NCI-H2171 treated with DMSO at 0.1 percent for 48 hours (cell line): ENCODE measurements around the gene TTLL1.
"Not testable (repeated sequence)": the region's sequence is repeated elsewhere in the genome, so short reads cannot be mapped to it uniquely, and the experiment has no call there.

Experiments used
- DNase-seq: peaks from one replicate; lab custom pipeline; 2025; lab: John Stamatoyannopoulos, UW

TTLL1 gene

DNA sequence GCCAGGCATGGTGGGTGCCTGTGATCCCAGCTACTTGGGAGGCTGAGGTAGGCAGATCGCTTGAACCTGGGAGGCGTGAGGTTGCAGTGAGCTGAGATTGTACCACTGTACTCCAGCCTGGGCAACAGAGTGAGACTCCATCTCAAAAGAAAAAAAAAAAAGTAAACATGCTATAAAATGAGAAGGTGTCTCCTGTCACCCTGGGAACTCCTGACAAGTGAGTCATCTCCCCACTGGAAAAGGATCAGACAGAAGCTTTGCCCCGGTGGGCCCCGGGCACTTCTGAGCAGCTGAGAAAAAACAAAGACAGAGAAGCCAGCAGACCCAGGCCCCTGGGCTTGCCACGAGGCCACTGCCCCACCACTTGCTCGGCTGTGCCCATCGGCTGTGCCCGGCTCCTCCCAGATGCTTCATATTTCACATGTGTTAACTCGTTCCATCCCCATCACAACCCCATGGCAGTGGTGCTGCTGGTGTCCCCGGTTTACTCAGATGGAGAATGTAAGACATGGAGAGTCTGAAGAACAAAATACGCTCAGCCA lies 22.3 kb downstream of the TTLL1 start:
- DNase-seq: no peak

DNA sequence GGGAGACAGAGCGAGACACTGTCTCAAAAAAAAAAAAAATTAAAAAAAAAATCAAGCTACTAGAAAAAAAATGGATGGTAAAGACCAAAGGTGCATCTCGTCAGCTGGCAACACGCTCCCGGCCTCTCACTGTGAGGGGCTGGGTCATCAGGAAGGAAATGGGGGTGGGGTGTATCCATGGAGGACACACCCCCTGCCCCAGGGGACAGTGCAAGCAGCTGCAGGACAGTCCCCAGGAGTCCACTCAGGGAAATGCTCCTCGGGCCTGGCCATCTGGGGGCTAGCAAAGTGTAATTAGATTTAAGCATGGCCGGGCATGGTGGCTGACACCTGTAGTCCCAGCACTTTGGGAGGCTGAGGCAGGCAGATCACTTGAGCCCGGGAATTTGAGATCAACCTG lies 23.1 kb downstream of the TTLL1 start:
- DNase-seq: peak; percentile 22

DNA sequence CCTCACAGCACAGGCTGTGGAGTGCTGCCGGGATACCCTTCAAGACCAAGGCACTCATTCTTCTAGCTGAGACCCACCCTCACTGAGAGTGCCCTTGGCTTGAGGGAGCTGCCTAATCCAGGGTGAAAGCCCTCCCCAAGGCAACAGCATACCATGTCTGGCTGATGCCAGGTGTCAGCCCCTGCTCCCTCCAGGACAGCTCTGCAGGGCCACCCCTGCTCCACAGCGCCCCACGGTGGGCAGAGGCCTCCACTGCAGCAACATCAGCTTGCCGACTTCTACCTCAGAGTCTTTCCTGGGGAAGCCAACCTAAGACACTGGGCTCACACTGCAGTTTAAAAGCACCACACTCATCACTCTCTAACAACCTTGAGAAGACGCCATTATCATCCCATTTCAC lies 29.0 kb downstream of the TTLL1 start:
- no peak for DNase-seq

DNA sequence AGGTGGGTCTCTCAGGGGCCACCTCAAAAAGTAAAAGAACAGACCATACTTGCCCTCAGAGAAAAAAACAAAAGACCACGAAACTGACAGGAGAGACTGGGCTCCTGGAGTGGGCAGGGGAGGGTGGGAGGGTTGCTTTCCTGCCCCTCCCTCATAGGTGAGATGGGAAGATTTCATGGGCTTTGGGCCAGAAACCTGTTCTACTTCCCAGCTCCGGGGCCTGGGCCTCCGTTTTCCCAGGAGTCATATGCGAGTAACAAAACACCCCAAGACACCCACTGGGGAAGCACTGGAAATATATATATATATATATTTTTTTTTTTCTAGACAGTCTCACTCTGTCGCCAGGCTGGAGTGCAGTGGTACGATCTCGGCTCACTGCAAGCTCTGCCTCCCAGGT lies 31.6 kb downstream of the TTLL1 start:
- no peak for DNase-seq

DNA sequence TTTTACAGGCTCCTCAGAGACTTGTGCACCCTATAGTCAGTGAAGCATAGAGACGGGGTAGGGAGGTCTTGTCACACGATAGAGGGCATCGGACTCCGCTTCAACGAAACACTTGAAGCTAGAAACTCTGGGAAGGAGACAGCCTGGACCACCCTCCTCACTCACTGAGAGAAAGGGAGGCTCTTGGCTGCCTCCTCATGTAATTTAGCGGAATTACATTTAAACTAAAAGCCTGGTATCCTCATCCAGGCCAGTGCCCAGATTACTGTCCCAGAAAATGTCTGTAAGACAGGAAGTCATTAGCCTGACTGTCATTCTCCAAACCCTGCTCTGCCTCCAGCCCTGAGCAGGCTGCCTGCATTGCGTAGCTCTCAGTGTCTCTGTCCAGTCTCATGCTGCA lies 36.0 kb downstream of the TTLL1 start:
- DNase-seq: no peak

DNA sequence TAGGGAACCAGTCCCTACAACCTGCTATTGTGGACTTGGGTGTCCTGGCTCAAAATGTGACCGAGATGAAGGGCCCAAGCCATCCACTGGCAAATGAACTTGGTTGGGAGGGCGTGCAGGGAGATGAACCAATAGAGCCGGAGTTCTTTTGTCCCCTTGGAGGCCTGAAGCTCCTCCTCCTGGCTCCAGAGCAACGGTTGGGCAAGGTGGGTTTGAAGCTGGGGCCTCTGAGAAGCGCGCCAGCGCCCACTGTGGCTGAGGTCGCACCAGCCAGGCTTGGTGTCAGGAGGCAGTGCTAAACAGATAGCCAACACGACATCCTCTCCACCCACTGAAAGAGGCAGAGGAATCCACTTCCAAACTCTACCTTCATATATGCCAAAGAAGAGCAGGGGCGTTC lies 38.2 kb downstream of the TTLL1 start:
- DNase-seq: no peak

DNA sequence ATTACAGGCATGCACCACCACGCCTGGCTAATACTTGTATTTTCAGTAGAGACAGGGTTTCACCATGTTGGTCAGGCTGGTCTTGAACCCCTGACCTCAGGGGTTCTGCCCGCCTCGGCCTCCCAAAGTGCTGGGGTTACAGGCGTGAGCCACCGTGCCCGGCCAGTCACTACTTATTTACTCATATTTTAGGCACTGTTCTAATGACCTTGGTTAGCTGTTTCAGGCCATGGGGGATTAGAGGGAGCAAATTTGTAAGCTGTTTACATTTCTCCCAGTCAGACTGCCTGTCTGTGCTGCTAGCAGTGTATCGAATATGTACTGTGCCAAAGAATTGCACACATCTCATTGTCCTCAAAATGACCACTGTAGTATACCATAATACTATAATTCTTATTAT lies 41.6 kb downstream of the TTLL1 start:
- DNase-seq: no peak

DNA sequence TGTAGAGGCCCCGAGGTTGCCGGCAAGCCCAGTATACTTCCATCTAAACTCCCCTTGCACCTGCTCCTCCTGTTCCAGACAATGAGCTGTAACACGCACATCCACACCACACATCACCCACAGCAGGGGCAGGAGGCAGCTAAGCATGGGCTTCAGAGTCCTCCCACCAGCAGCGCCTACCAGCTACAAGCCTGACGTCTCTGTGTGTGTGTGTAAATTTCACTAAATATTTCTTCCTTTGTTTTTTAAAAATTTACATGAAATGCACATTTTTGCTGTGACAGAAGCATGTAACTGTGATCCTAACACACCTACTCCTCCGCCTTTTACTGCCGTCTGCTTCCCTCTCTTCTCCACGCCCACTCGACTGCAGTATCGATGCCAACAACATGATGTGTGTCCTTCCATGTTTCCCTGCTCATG lies 44.9 kb downstream of the TTLL1 start:
- no peak for DNase-seq

DNA sequence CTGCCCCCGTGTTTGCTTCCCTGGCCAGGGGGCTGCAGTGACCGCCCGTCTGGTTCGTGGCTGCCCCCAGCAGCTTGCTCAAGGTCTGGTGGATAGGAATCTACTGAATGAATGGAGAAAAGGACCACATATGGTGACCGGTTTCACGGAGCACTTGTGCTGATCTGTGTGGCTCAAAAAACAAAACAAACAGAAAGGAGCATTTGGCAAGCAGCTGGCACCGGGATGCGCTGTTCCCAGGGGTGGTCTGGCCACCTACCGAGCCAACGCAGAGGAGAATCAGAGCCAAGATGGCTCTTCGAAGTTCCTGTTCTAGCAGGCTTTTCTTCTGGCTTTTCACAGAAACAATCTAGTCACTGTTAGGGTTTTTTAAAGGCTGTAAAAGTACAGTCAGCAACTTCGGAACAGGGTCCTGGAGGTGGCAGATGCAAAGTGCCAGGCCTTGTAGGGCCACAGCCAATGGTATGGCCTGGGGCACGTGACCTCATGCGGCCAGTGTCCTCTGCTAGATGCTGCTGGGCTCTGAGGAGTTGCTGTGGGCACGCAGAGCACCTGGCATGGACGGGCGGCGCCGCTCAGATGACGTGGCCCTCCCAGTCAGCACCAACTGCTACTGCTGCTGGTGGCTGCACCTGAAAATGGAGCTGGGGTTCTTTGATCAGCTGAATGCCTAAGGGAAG lies 47.0 kb downstream of the TTLL1 start:
- DNase-seq: peak; percentile 96

DNA sequence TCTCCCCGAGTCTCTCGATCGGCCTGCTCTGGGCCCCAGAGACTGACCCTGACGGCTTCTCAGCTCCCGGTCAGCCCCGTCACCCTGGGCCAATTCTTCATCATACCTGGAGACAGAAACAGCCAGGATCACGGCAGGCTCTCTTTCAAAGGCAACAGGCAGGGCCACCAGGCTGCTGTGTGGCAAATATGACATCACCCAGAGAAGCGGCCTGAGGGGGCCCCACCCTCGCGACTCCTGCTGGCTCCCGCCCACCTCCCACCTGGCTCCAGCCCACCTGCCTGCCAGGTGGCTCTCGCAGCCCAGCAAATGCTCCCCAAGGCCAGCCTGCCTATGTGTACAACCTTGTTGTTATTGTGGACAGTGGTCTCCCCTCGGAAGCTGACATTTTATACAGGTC lies 49.4 kb downstream of the TTLL1 start:
- DNase-seq: peak; percentile 78

DNA sequence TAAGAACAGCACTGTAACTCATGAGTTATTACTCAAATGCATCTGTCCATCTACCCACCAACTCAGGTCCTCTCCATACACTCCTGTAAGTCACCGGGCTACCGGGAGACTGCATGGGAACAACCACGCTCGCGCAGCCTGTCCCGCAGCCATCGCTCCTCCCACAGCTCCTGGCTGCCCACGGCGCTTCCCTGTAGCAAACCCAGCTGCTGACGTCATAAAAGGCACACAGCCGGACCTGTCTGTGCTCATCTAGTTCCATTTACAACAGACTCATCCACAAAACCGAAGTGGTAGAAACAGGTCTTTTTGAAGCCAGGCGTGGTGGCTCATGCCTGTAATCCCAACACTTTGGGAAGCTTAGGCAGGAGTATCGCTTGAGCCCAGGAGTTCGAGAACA lies 50.9 kb downstream of the TTLL1 start:
- no peak for DNase-seq

DNA sequence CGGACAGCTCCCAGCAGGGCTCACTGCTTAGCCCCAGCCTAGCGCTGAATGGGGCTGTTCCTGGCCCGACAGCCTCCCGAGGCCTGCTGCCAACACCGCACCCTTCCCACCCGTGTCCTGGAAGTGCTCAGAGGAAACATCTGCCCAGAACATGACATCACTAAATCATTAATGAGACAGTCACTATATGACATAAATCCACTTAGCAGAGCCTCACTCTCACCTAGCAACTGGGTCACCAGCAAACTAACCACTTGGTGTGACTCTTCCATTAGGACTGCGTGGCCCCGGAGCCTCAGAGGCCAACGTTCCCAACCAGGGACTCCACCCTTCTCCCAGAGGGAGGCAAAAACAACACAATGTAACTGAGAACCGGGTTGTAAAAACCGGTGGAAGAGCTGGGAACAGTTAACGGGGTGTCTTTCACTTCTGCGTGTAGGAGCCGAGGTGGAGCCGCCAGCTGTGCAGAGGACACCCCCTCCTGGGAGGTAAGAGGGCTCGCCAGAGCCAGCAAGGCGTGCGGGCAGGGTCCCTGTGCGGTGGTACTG lies 52.8 kb downstream of the TTLL1 start:
- DNase-seq: peak; percentile 29

DNA sequence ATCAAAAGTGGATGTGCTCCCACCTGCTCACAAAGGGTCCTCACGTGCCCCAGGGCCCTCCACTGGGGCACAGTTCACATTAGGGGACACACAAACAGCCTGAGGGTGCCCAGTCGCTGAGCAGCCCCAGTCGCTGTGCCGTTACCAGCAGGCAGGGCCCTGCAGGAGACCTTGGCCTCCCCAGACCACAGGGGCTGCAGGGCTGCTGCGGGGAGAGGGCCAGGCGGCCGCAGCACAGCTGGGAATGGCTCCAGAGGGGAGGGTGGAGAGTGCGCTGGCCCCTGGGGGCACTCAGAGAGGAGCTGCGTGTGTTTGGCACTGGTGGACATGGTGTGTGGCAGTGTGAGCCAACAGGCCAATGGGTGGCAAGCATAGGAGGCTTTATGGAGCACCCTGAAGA lies 53.9 kb downstream of the TTLL1 start:
- no peak for DNase-seq

DNA sequence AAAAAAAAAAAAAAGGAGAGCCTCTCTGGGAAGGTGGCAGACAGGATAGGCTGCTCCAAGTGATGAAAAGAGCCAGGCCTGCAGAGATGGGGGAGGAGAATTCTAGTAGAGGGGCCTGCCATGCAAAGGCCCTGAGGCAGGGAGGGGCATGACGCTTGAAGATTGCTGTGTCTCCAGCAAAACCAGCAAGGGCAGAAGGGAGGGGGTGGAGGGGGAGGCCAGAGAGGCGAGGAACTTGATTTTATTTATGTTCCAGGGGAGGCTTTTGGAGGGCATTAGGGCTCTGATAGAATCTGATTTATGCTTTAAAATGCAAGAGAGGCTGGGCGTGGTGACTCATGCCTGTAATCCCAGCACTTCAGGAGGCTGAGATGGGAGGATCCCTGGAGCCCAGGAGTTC lies 57.6 kb downstream of the TTLL1 start:
- no peak for DNase-seq

DNA sequence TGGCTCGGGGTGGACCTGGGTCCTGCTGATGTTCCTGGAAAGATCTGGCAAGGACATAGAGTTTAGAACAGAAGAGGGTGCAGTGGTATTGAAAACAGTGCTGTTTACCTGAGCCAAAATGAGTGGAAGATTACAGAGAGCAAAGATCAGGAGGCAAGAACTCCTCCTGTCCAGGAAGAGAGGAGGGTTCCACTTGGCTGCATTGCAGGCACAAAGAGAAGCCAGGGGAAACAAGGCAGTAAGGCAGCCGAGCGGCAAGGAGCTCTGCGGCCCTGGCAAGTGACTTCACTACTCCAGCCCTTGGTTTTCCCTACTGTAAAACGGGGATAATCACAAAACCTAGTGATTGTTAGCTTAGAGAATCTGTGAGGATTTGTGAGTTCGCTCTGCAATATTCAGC lies 70.6 kb downstream of the TTLL1 start:
- DNase-seq: no peak

DNA sequence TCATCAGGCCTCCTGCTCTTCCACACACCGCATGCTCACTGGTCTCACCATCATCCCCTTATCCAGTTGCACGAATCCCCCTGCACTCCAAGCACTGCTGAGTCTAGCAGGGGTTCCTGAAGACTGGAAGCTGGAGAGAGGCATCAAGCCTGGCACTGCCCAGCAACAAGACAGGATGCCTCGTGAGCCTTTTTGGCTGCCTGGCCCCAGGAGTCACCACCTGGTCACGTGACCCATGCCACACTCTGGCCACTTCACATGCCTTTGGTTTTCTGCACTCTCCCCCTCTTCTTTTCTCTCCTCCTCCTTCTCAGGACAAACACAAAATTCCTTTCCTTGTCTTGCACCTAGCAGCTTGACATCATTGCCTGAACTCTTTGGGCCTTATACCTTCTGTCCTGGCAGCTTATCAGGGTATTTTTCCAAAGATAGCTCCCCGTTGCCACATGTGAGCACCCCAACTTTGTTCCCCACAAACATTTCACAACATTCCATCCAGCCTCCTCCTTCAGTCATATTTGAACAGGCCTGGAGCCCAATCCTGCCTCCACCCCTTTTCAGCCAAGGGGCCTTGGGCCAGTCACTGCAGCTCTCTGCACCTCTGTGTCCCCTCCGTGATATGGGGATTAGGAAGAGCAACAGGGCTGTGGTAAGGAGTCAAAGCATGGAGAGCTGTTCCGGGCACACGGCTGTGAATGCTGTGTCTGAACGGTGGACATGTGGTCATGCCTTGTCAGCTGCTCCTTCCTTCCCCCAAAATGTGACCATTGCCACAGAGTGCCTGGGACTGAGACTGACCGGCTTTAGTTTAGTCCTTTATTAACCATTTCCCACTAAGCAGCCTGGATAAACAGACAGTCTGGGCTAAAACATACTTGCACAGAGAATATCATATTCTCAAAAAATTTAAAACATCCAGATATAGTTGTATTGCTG lies 71.4 kb downstream of the TTLL1 start:
- DNase-seq: no peak

DNA sequence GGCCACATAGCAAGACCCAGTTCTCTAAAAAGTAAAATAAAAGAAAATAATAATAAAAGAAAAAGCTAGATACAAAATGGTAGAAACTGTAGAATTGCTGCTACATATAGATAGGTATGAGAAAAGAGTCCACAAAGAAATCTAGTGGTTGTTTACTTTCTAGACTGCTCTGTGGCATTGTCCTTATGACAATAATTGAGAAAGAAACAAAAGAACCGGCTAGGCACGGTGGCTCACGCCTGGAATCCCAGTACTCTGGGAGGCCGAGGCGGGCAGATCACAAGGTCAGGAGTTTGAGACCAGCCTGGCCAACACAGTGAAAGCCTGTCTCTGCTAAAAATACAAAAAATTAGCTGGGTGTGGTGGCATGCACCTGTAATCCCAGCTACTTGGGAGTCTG lies 73.0 kb downstream of the TTLL1 start:
- DNase-seq: not testable (repeated sequence)

DNA sequence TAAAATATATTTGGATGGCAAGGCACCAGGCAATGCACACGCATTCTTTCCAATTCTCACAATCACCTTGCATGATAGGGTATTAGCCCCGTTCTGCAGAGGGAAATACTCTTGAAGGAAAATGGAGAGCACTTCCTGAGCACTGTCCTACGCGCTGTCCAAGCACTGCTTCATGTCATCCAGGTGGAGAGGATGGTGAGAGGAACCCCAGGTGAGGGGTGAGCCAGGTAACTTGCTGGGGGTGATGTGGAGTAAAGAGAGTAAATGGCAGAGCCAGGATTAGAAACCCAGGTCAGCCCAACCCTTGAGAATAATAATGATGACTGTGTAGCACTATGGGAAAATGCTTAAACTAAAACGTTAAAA lies 73.5 kb downstream of the TTLL1 start:
- DNase-seq: no peak

DNA sequence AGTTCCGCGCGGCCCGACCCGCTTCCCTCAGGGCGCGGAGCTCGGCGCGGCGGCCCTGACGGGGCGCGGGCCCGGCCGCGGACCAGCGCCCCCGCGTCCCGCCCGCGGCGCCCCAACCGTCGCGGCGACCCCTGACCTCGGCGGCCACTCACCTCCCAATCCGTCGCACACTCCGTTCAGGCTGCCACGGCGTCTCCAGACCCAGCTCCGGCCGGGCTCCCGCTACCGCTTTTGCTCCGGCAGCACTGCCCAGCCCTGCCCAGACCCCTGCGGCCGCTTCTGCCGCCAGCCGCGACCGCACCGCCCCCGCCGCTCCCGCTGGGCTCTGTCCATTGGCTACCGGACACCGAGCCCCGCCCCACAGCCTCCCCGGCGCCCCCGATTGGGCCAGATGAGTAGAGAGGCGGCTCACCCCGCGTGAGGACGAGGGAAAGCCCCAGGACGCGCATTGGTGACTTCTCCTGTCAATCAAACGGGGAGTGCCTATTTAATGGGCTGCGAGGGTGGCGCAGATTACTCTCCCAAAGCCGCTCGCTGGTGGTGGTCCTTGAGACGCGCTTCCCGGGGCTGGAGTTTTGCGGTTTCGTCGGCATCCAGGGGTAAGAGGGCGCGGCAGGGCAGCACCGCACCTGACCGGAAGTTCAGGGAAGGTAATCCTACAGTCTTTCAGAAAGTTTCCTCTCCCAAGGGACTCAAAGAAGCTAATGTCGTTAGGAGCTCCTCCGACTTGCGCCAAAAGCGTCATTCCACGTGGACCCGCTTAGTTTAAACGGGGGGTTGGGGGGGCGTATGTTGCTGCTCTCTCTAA lies 74.1 kb downstream of the TTLL1 start, which contains the start of gene PACSIN2:
PACSIN2 (minus strand) TSS at position 281 of the 808 bp plus-strand sequence. CDS start 103,069 bp downstream, outside the sequence.
- peak; percentile 95 for DNase-seq

DNA sequence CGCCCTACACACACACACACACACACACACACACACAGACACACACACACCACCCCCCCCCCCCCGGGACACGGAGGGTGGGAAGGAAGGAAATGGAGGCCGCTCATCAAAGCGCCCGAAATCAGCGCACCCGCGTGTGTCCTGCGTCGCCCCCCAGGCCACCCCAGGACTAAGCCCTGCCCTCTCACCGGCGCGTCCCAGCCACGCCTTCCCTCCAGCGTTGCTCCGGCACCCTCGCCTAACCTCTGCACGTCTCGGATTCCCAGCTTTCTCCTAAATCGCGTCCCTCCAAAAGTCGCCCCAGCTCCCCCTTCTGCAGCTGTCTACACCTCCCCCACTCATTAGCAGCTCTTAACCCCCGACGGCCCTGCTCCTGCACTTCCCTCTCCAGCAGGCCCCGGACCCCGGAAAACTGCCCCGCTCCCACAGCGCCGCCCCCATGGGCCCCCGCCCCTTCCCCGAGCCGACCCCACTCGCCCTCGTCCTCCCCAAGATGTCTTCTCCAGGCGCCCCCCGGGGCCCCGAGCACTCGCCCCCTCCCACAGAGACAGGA lies 74.8 kb downstream of the TTLL1 start:
- peak; percentile 64 for DNase-seq
